Loucy (cell line): ENCODE results near the gene GET4.

Experiments used
- H2AFZ ChIP-seq: fragments of 200-600 bp; sonication (generic); 2 replicates; pipeline ENCODE4 v1.6.0; 2016; ENCODE audit warnings: antibody characterized with exemption, mild to moderate bottlenecking, low read length, moderate library complexity
- H3F3A ChIP-seq: fragments of 200-600 bp; 2 replicates; pipeline ENCODE4 v1.6.0; 2016; ENCODE audit warnings: antibody characterized with exemption, low read depth, mild to moderate bottlenecking
- H3K27me3 ChIP-seq: fragments of 200-600 bp; sonication (generic); 2 replicates; pipeline ENCODE4 v1.6.1; 2014; ENCODE audit warnings: low read length, mild to moderate bottlenecking; ENCODE audit not compliant: insufficient read depth, poor library complexity, severe bottlenecking
- H3K36me3 ChIP-seq: fragments of 200-600 bp; sonication (generic); 2 replicates; pipeline ENCODE4 v1.6.1; 2016; ENCODE audit warnings: low read length; ENCODE audit not compliant: insufficient read depth
- H3K4me1 ChIP-seq: fragments of 200-600 bp; sonication (generic); 2 replicates; pipeline ENCODE4 v1.5.1; 2014; ENCODE audit warnings: low read length, mild to moderate bottlenecking; ENCODE audit not compliant: insufficient read depth, poor library complexity, severe bottlenecking
- H3K4me2 ChIP-seq: fragments of 200-600 bp; sonication (generic); 2 replicates; pipeline ENCODE4 v1.6.0; 2014; ENCODE audit warnings: antibody characterized with exemption, low read length, low read depth, mild to moderate bottlenecking; ENCODE audit not compliant: poor library complexity, severe bottlenecking
- H3K4me3 ChIP-seq: fragments of 200-600 bp; sonication (generic); 2 replicates; pipeline ENCODE4 v1.5.1; 2014; ENCODE audit warnings: low read length, mild to moderate bottlenecking, mixed read lengths; ENCODE audit not compliant: poor library complexity, severe bottlenecking
- H3K79me2 ChIP-seq: fragments of 200-600 bp; sonication (generic); 2 replicates; pipeline ENCODE4 v1.6.1; 2014; ENCODE audit warnings: low read length; ENCODE audit not compliant: insufficient read depth
- H3K9ac ChIP-seq: fragments of 200-600 bp; sonication (generic); 2 replicates; pipeline ENCODE4 v1.6.0; 2014; ENCODE audit warnings: mild to moderate bottlenecking, low read depth, low read length, moderate library complexity; ENCODE audit not compliant: poor library complexity, severe bottlenecking
- H3K9me2 ChIP-seq: fragments of 200-600 bp; sonication (generic); replicated peaks from 2 replicates; pipeline ENCODE4 v1.6.1; 2016; ENCODE audit warnings: low read depth, low read length, mixed read lengths
- H3K9me3 ChIP-seq: fragments of 200-600 bp; sonication (generic); 2 replicates; pipeline ENCODE4 v1.6.1; 2014; ENCODE audit warnings: mild to moderate bottlenecking, antibody characterized with exemption, low read length, low read depth; ENCODE audit not compliant: insufficient read depth
- H4K20me1 ChIP-seq: fragments of 200-600 bp; sonication (generic); 2 replicates; pipeline ENCODE4 v1.6.0; 2014; ENCODE audit warnings: antibody characterized with exemption, low read length, mild to moderate bottlenecking; ENCODE audit not compliant: insufficient read depth, poor library complexity, severe bottlenecking
- EZH2phosphoT487 ChIP-seq: fragments of 200-600 bp; IDR thresholded peaks from 2 replicates; pipeline ENCODE4 v1.6.1; 2018; ENCODE audit warnings: antibody characterized with exemption, mild to moderate bottlenecking, moderate library complexity, borderline replicate concordance
- TF ChIP-seq, protein P1 (sequence below): fragments of 200-600 bp; sonication (generic); conservative IDR thresholded peaks from 2 replicates; pipeline ENCODE4 v1.5.1; 2014; ENCODE audit warnings: mild to moderate bottlenecking, antibody characterized with exemption, low read length

The GET4 gene

DNA sequence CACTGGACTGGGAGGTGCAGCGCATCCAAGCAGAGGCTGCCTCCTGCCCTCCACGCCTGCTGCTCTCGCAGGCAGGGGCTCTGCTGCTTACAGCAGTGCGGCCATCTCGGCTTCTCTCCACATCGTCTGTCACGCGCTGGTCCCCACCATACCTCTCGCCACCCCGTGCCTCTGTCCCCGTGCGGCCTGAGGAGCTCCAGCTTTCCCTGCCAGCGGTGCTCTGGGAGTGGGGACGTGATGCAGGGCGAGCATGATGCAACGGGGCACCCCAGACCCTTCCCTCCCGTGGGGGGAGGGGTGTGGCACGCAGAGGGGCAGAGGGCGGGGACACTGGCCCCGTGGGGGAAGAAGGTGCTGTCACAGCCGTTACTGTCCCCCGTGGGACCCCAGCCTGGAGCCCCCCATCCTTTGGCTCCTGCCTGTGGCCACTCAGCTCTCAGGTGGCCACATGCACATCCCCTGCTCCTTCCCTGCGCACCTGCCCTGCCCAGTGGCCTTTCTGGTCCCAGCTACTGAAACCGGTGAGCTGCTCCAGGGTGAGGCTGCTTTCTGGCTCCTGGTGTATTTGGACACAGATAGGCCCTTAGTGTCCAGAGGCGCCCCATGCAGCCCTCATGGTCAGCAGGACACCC is 9.0 kb downstream of the GET4 start:
- no peaks in the 10 kb centered on the region for H3F3A ChIP-seq
- peaks cover 33% of the 10 kb centered on the region; the same call in 1 of the 2 replicates for H3K36me3 ChIP-seq
- no peak overlapping the region for H3K4me2 ChIP-seq
- TF ChIP-seq, protein P1, sequence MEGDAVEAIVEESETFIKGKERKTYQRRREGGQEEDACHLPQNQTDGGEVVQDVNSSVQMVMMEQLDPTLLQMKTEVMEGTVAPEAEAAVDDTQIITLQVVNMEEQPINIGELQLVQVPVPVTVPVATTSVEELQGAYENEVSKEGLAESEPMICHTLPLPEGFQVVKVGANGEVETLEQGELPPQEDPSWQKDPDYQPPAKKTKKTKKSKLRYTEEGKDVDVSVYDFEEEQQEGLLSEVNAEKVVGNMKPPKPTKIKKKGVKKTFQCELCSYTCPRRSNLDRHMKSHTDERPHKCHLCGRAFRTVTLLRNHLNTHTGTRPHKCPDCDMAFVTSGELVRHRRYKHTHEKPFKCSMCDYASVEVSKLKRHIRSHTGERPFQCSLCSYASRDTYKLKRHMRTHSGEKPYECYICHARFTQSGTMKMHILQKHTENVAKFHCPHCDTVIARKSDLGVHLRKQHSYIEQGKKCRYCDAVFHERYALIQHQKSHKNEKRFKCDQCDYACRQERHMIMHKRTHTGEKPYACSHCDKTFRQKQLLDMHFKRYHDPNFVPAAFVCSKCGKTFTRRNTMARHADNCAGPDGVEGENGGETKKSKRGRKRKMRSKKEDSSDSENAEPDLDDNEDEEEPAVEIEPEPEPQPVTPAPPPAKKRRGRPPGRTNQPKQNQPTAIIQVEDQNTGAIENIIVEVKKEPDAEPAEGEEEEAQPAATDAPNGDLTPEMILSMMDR: no peak
- TF ChIP-seq EZH2phosphoT487: no peak
- H3K4me1 ChIP-seq: no peaks in the 10 kb centered on the region
- H3K4me3 ChIP-seq: no peak overlapping the region
- peaks cover 29% of the 10 kb centered on the region for H4K20me1 ChIP-seq
- H3K9me2 ChIP-seq: no peaks in the 10 kb centered on the region
- peaks cover 65% of the 10 kb centered on the region for H3K79me2 ChIP-seq
- no peaks in the 10 kb centered on the region for H3K27me3 ChIP-seq
- no peaks in the 10 kb centered on the region for H3K9me3 ChIP-seq
- H3K9ac ChIP-seq: no peak overlapping the region
- no peak overlapping the region for H2AFZ ChIP-seq

DNA sequence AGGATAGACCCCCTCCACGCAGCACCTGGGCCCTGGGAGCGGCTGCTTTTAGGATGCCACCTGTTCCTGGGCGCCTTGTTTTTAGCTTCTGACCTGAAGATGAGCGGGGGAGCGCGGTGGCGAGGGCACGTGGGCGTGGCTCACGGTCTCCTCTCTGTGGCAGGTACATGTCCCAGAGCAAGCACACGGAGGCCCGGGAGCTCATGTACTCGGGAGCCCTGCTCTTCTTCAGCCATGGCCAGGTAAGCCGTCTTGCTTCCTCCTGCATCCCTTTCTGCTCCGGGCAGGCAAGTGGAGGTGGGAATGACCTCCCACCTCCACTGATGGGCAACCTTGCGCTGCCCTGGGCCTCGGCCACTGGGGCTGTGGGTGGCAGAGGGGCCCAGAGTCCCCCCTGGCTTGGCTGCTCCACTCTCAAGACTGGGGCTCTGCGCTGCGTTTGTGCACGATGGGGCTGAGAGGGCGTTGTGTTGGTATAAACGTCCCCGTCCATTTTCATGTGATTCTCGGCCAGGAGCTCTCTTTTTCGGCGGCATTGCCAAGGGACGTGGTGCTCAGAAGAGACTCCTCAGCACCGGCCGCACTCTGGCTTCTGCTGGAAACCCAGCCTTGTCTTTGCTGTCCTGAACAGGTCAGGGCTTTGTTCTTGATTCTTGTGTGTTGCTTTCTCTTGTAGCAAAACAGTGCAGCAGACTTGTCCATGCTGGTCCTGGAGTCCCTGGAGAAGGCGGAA is 9.7 kb downstream of the GET4 start:
- Histone ChIP-seq H3K36me3 (peaks cover 40% of the 10 kb centered on the region; the same call in 1 of the 2 replicates), H3F3A (no peaks in the 10 kb centered on the region), H2AFZ (no peak overlapping the region), H3K4me3 (no peak overlapping the region), H4K20me1 (peaks cover 25% of the 10 kb centered on the region), H3K9ac (no peak overlapping the region), H3K79me2 (peaks cover 58% of the 10 kb centered on the region), H3K4me2 (no peak overlapping the region), H3K9me3 (no peaks in the 10 kb centered on the region), H3K4me1 (no peaks in the 10 kb centered on the region), H3K27me3 (no peaks in the 10 kb centered on the region), H3K9me2 (no peaks in the 10 kb centered on the region)
- TF ChIP-seq EZH2phosphoT487: no peak
- TF ChIP-seq, protein P1: no peak

DNA sequence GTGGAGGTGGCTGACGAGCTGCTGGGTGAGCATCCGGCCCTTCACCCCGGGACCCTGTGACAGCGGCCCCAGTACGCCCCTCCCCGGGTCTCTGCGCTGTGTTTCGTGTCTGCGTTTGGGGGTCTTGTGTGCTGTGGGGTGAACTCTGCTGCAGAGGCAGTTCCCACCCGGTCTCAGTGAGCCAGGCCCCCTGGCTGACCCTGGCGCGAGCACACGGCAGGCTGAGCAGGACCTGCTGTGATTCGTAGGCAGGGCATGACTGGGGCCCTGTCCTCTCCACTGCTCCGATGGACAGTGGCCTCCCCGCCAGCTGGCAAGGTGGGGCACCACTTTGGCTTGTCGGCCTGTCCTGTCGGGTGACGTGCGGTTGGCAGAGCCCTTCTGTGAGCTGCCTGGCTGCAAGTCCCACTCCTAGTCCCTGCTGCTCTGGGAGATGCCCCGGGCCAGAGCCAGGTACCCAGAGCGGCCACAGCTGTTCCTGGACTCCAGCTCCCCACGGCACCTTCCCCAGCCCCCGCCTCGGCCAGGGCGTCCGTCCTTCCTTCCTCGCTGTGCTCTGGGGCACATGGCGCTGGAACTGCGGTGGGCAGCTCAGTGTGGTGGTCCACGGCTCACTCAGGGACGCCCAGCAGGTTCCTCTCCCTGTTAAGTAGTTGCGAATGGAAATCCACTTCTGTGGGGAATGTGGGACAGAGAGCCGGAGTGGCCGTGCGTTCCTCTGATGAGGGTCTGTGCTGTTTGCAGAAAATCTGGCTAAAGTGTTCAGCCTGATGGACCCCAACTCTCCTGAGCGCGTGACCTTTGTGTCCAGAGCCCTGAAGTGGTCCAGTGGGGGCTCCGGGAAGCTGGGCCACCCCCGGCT is 10.5 kb downstream of the GET4 start:
- H3K9ac ChIP-seq: no peak overlapping the region
- no peaks in the 10 kb centered on the region for H3K9me2 ChIP-seq
- H3K36me3 ChIP-seq: peaks cover 48% of the 10 kb centered on the region; the same call in 1 of the 2 replicates
- H3F3A ChIP-seq: no peaks in the 10 kb centered on the region
- H3K9me3 ChIP-seq: no peaks in the 10 kb centered on the region
- no peak for TF ChIP-seq EZH2phosphoT487
- TF ChIP-seq, protein P1: no peak
- peaks cover 50% of the 10 kb centered on the region for H3K79me2 ChIP-seq
- H3K4me1 ChIP-seq: no peaks in the 10 kb centered on the region
- no peak overlapping the region for H3K4me2 ChIP-seq
- no peak overlapping the region for H2AFZ ChIP-seq
- peaks cover 18% of the 10 kb centered on the region for H4K20me1 ChIP-seq
- no peak overlapping the region for H3K4me3 ChIP-seq
- no peaks in the 10 kb centered on the region for H3K27me3 ChIP-seq
